ENCODE data around the gene NLGN1.

Gene NLGN1

DNA sequence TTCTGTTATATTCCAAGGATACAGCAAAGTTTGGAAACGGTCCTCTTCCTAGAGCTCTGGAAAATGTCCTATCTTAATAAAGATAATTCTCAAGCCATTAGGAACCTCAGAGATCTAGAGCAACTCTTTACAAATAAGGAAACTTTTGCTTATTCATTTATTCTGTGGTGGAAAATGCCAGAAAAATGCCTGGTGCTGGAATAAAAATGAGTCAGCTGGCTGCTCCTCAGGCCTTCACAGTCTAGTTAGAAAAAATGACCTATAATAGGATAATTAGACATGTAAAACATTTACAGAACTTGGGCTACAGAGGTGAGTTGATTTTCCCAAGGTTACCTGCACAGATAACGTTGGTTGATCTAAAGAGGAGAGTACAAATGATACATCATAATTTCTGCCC lies 372.5 kb downstream of the NLGN1 start:
- DNase-seq (ENCODE audit: low spot score): no peak

DNA sequence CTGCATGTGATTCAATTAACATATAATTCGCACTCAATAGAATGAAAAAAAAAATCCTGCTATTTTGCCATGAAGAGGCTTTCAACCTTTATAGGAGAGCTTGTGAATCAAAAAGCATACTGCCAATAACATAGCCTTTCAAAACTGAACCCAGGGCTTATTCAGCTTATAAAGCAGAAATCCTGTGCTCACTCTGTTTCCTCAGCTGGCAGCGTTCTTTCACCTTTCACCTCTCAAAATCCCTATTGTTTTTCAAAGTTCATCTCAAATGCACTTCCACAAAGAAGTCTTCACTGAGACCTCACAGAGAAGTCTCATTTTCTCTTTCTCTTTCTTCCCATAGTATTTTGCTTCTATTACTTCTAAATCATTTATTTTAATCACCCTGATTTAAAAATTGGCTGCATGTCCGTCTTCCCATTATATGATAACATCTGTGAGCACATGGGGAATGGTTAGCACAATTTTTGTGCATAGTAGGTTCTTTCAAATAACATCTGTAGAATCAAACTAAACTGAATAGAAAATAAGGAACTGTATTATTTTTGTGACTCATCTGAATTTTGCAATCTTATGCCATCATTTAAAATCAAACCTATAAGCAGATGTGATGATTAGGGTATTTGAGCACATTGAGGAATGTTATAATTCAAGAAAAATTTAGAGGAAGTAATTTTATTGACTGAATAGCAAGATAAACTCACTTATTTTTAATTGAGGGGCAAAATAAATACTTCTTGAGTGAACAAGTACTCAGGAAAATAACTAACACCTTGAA lies 373.4 kb downstream of the NLGN1 start:
- DNase-seq (ENCODE audit: low spot score): no peak

DNA sequence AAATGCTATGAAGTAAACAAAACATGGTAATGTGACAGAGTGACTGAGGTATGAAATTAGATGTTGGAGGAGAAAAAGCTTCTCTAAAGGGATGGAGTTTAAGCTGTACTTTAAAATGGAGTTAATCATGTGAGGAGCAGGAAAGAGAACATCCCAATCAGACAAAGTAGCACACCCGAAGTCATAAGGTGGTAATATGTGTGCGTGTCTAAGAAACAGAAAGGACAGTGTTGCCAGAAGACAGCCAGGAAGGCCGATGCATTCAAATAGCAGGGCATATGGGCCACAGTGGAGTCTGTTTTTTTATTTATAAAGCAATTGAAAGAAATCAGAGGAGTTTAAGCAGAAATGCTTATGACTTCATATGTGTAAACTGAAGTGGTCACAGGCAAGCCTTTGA lies 376.3 kb downstream of the NLGN1 start:
- no peak for DNase-seq (ENCODE audit: low spot score)

DNA sequence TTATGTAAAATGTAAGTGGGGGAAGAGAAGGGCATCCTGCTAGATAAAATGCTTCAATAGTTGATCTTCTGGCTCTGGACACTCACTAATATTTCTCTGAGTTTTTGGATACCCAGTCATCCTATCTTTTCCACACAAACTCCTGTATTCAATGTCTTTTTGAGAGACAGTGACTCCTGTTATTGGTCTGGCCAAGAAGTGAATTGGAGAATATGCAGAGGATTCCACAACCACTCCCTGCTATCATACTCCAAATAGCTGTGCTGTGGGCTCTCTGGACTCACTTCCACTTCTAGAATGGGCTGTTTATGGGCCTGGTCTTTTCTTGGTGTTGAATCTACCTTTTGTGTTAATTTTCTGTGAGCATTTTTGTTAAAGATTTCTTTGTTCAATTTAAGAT lies 376.8 kb downstream of the NLGN1 start:
- no peak for DNase-seq (ENCODE audit: low spot score)

DNA sequence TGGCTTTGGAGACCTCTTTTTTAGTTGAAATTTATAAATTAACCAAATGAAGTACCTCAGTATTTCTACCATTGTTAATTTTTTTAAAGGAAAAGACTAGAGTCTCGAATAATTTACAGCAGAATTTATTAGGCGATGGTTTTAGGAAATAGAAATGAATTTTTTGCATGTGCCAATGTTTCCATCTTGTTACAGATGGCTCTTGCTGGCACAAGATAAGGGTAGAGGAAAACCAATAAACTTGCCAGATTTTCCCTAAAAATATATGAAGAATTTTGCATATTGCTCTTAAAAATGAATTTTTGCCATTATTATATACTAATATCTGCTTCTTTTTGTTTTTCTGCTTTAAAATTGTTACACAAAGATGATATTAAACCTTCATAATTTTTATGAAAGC lies 380.7 kb downstream of the NLGN1 start:
- DNase-seq (ENCODE audit: low spot score): no peak

DNA sequence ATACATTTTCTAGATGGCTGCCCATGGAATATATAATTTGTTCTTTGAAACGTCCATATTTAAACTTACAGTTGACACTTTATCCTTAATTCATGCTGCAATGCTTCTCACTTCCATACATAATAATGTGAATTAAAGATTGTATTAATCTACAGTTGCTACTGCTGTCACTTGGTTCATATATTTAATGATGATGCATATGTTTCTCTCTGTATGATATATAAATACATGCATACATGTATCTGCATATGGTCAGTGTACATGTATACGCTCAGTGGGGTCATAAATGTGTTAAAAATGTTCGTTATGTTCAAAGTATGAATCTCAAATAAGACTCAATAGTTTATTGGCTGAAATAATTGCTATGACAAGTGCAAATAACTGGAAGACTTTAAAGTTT lies 382.5 kb downstream of the NLGN1 start:
- DNase-seq (ENCODE audit: low spot score): no peak

DNA sequence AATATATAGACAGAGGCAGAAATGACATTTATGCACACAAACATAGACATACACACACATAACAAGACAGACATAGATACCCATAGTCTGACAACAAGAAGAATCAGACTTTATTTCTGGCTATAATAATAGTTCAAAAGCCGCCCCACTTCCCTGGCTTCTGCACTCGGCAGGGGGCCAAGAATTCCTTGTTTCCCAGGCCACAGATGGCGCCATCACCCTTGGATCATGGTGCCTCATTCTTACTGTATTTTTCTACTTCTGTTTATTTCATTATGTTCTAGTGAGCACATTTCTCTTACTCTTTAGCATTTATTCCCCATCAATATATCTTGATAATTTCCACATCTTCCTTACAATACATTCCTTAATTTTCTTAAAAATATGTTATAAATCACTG lies 387.5 kb downstream of the NLGN1 start:
- no peak for DNase-seq (ENCODE audit: low spot score)

DNA sequence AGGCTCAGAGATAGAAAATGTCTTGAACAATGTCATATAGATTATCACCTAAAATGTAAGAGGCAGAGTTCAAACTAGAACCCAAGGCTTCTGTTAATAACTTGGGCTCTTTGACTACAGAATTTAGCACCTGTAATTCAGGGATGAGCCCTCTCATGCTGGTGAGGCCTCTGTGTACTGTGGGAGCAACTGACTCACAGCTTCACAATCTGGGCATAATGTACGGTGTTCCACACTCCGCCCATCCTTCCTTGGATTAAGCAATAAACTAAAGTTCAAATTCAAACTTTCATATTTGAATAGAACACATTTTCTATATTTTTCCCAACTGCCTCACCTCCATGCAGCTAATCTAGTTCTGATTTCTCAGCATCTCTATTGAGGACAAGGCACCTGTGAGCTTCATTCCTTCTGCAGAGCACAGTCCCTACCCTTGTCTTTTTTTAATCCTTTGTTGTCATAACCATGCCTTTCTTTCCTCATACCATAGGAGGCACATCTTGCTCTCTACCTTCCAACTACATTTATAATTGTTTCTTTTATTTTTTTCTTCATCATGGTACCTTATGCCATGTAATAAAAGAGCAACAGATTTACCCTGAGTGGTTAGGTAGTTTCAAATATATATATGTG lies 392.1 kb downstream of the NLGN1 start:
- DNase-seq (ENCODE audit: low spot score): no peak

DNA sequence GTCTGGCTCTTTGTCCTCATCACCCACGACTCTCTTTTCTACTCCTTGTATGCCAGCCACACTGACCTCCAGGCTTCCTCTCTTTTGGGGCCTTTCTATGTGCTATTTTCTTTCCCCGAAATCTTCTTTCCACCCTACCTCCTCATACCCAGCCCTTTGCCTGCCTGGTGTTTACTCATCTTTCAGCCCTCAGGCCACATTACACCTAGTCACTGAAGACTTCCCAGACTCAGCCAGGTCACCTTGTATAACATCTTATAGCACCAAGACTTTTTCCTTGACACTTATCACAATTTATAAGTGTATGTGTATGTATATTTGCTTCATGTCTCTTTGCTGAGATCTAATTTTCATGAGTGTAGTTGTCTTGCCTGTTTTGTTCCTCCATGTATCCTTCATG lies 396.4 kb downstream of the NLGN1 start:
- no peak for DNase-seq (ENCODE audit: low spot score)

DNA sequence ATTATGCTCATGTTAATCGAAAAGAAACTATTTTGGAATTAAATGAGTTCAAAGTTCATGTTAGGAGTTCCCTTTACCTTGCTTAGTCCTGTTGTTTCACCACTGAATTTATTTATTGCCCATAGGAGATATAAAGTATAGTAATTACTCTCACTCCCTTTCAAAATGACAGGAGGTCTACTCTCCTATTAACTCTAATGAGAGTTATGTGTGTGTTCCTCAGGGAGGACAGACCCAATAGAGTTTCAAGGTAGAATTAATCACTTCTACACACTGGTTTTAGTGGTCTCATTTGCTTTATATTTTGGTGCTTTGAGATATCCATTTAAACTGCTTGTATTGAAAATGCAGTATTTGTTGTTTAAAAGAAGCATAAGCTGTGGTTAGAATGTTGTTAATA lies 398.9 kb downstream of the NLGN1 start:
- no peak for DNase-seq (ENCODE audit: low spot score)

DNA sequence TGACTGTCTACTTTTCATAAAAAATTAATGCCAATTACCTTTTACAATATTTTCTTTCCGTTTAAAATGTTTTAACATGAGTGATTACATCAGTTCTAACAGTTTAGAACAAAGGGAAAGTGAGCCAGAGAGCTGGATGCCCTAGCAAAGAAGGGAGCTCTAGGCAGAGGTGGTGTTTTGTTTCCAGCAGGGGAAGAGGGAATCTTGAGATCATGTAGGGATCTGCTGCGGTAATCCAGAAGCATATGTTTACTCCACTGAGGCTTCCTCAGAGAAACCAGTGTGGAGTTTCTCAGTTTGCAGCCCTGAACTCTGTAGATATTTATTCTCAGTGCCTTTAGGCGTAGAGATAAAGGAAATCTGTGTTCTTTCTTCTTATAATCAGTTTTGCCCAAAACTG lies 399.3 kb downstream of the NLGN1 start:
- no peak for DNase-seq (ENCODE audit: low spot score)

DNA sequence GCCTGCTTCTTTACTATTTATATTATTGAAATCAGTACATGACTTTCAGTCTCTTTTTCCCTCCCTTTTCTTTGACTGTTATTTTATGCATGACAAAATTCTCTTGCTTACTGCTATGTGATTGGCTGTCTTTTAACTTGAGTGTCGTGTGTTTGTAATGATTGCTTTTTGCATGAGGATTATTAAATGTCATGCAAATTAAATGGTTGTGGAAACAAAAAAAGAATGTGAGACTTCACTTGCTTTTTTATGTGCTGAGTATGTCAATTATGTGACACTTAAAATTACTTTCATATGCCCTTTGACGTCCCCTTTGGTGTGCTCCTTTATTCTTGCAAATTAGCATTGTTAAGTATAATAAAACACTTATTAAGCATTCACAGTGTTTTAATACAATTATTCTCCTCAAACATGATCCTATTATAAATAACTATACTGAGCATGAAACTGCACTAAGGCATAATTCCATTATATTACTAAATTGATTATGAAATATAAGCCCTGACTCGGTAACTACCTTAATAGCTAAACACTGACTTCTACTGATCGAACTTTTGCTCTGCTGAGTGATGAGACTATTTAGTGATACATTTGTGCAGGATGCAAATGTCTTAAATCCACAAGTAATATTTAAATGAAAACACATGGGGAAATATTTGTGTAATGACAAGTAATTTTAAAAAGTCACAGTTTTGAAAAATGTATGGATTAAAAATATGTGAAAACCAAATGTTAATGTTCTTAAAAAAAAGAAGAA lies 401.7 kb downstream of the NLGN1 start:
- no peak for DNase-seq (ENCODE audit: low spot score)

DNA sequence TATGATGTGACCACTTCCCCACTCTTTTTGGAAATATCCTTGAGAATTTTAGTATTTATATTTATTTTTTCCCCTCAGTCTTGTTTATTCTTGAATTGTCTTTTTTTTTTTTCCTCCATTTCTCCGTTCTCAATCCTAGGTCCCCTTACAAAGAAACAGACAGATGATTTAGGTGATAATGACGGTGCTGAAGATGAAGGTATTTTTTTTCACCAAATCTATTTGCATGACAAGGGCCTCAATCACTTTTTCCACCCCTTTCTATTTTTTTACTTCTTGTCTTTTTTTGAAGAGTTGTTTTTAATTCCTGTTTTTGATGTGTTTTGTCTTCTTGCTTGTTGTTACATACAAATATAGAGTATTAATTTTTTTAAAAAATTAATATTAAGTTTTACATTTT lies 402.6 kb downstream of the NLGN1 start:
- DNase-seq (ENCODE audit: low spot score): no peak

DNA sequence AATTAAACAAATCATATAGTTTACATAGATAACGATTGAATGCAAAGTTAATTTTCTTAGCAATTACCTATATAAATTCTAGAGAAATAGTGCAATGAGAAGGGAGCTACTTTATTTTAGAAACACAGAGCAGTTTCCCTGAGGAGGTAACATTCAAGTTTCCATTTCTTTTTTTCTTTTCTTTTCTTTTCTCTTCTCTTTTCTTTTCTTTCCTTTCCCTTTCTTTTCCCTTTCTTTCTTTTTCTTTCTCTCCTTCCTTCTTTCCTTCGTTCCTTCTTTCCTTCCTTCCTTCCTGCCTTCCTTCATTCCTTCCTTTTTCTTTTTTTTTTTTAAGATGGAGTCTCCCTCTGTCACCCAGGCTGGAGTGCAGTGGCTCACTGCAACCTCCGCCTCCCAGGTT lies 417.3 kb downstream of the NLGN1 start:
- DNase-seq (ENCODE audit: low spot score): no peak

DNA sequence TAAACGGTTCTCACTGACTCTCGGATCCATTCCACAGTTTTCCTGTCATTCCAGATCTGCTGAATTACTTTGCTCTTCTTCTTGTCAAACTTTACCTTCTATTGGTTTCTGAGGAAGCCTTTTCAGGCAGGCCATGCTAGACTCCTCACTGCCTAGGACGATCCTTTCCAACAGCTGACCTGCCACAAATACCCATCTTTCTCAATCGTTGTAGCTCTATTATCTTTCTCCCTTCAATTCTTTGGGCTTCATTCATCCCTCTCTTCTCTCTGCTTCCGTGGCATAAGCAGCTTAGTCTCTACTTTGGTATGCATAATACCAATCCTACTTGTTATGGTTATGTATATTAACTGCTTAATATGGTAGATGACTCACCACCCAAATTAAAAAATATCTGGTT lies 421.8 kb downstream of the NLGN1 start:
- no peak for DNase-seq (ENCODE audit: low spot score)

DNA sequence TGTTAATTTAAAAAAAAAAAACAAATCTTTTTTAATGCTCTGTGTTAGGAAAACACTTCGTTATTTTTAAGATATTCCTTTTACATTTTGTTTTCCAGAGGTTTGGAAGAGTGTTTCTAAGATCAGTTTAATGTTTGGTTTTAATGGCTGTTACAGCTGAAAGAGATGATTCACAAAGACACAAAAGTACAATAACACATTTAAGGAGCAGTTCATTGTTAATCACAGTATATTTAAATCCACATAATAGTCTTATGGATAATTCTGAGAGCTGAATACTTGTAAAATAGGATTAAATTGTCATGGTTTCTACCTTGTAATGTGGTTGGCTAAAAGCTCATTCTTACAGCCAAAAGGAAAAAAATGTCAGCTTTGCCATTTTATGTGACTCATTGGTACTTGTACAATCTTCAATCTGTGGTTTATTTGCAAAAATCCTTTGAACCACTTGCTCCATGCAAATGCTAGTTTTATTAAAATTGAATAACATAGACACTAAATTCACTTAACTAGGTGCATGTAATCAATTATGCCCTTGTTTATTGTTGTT lies 426.4 kb downstream of the NLGN1 start:
- no peak for DNase-seq (ENCODE audit: low spot score)

DNA sequence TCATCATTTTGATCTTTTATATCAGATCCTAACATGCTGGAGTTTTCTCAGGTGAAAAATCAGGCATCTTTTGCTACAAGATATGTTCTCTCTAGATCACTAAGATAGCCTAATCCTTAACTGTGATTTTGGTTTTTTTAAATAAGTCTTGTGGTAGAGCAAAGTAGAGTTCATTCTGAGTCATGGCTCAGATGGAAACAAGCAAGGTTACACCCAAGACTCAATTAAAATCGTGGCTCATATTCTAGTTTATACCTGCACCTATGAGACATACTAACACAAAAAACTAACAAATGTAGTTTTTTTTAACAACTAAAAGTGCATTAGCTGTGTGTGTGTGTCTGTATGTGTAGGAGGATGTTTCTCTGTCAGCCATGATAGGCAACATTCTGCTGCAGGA lies 428.2 kb downstream of the NLGN1 start:
- DNase-seq (ENCODE audit: low spot score): no peak

DNA sequence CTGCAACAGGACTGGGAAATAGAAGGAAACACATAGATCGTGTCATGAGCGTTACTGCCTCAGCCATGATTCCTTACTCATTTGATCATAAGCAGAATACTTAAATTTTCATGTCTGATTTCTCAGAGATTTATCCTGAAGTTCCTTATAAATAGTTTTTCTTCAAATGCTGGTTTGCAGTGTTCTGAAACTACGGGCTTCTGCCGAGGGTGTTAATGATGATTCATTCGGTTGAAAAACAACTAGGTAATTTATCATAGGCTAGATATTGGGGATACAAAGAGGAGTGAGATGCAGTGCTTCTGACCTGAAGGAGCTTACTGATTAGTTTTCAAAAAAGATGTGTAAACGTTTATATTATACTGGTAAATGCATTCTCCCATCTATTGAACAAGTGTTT lies 428.9 kb downstream of the NLGN1 start:
- no peak for DNase-seq (ENCODE audit: low spot score)

DNA sequence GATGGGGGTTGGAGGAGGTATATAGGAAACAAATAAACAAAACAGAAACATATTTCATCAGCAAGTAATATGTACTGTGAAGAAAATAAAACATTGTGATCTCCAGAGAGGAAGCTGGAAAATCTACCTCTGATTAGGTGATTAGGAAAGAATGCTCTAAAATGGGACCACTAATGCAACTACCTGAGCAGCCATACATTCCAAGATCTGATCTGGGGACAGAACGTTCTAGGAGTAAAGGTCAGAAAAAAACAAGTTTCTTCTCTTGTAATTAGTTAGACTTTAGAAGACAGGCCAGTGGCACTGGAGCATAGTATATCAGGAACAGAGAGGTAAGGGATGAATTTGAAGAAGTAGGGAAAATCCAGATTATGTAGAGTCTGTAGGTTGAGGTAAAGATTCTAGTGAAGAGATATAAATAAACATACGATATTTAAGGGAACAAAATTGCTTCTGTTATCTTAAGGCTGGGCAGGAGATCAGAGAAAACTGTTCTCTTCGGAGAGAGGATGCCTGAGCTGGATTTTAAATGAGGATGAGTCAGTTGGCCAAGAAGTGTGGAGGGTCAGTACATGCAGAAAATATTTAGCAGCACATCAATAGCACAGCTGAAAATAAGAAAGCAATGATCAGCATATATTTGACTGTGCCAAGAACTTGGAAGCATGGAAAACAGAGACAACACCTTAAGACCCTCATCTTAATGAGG lies 429.5 kb downstream of the NLGN1 start:
- no peak for DNase-seq (ENCODE audit: low spot score)

DNA sequence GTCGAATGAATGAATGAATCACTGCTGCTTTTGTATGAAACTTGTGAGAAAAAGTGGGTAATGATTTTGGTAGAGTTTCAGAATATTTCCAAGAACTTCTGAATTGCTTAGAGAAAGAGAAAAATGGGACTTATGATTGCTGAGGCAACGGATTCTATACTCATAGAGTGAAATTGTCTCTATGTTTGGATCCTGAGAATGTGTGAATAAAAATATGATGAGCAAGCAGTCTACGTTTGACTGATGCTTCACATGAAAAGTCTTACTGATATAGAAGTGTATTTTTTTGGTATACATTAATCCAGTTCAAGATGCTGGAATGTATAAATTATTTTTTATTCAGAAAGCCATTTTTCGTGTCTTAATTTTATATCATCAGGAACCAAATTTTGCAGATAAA lies 441.1 kb downstream of the NLGN1 start:
- no peak for DNase-seq (ENCODE audit: low spot score)

DNA sequence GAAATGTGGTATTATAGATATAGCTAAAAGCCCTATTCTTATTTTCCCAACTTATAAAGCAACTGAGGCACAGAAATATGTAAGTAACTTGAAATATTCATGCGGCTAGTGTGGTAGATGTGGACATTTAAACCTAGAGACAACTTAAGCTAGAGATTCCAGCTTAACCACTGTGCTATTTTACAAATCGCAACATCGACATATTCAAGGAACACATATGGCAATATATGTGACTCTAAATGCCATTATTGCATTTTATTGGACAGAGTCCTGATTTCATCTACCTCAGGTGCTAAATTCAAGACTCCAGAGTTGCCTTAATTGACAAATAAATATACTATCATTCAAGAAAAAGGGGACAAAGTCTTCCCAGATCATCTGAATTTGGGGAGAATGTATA lies 442.3 kb downstream of the NLGN1 start:
- DNase-seq (ENCODE audit: low spot score): no peak

DNA sequence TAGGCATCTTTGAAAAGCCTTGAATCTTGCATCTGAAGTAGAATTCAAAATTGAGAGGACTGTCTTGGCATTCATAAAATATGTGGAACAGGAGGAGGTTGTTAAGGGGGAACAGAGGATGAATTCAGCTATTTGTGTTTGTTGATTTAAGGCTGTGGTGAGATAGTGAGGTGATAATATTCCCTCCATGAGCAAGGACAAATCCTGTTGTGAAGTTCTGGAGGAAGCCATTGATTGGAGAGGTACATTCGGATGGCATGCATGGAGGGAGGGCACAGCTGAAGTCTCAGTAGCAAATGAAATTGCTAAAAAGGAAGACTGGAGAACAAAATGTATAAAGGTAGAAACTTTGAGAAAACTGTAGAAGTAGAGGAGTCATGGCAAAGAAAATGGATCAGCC lies 443.8 kb downstream of the NLGN1 start:
- DNase-seq (ENCODE audit: low spot score): no peak

Data from CD4-positive, alpha-beta T cell treated with Interleukin-2 at 100 ng/mL for 4 hours (primary cell).